H9 (cell line): ENCODE data around the gene TRAF7. TPM values are rescaled to one million over a fixed set of nuclear protein-coding genes. Genes with fewer than 3 reads are reported as not detected.

Experiments
- DNase-seq: peaks from one replicate; pipeline ENCODE4 v3.0.0-alpha.2; 2017
- H2AFZ ChIP-seq: one replicate; pipeline ENCODE4 v1.6.1; 2013; ENCODE audit warnings: mild to moderate bottlenecking, low read length, control low read depth, moderate library complexity
- H2AK5ac ChIP-seq: 2 replicates; pipeline ENCODE4 v1.6.1; 2013; ENCODE audit warnings: low read length, control low read depth, mixed read lengths; ENCODE audit not compliant: insufficient read length
- H2BK120ac ChIP-seq: one replicate; pipeline ENCODE4 v1.6.1; 2013; ENCODE audit warnings: low read depth, mild to moderate bottlenecking, low read length, control low read depth, inconsistent platforms; ENCODE audit not compliant: poor library complexity, severe bottlenecking
- H2BK12ac ChIP-seq: 2 replicates; pipeline ENCODE4 v1.6.1; 2013; ENCODE audit warnings: low read length, control low read depth, mixed read lengths, low read depth; ENCODE audit not compliant: insufficient read length
- H2BK15ac ChIP-seq: 2 replicates; pipeline ENCODE4 v1.6.1; 2013; ENCODE audit warnings: low read depth, low read length, control low read depth
- H2BK20ac ChIP-seq: one replicate; pipeline ENCODE4 v1.6.1; 2013; ENCODE audit warnings: low read depth, mild to moderate bottlenecking, low read length, control low read depth, inconsistent platforms; ENCODE audit not compliant: poor library complexity, severe bottlenecking
- H2BK5ac ChIP-seq: 2 replicates; pipeline ENCODE4 v1.6.1; 2013; ENCODE audit warnings: low read length, control low read depth, mixed read lengths; ENCODE audit not compliant: insufficient read length
- H3K14ac ChIP-seq: 2 replicates; pipeline ENCODE4 v1.6.1; 2013; ENCODE audit warnings: low read length, control low read depth; ENCODE audit not compliant: insufficient read depth
- H3K18ac ChIP-seq: 2 replicates; pipeline ENCODE4 v1.6.1; 2013; ENCODE audit warnings: low read depth, mild to moderate bottlenecking, mixed read lengths, low read length, control low read depth; ENCODE audit not compliant: insufficient read length
- H3K23ac ChIP-seq: 2 replicates; pipeline ENCODE4 v1.6.1; 2013; ENCODE audit warnings: low read length, control low read depth, mixed read lengths, low read depth; ENCODE audit not compliant: insufficient read length
- H3K23me2 ChIP-seq: 2 replicates; pipeline ENCODE4 v1.6.1; 2013; ENCODE audit warnings: low read depth, mild to moderate bottlenecking, mixed read lengths, low read length, control low read depth; ENCODE audit not compliant: insufficient read length, poor library complexity, severe bottlenecking
- H3K27ac ChIP-seq: 2 replicates; pipeline ENCODE4 v1.5.1; 2013; ENCODE audit warnings: low read length, control low read depth, mixed read lengths, low read depth; ENCODE audit not compliant: insufficient read length
- H3K27me3 ChIP-seq: 2 replicates; pipeline ENCODE4 v1.6.1; 2013; ENCODE audit warnings: low read length, control low read depth, inconsistent platforms; ENCODE audit not compliant: insufficient read depth
- H3K4ac ChIP-seq: 2 replicates; pipeline ENCODE4 v1.6.1; 2013; ENCODE audit warnings: low read depth, mild to moderate bottlenecking, control low read depth, inconsistent platforms, low read length, moderate library complexity
- H3K4me1 ChIP-seq: 2 replicates; pipeline ENCODE4 v1.6.1; 2013; ENCODE audit warnings: low read length, control low read depth, inconsistent platforms; ENCODE audit not compliant: insufficient read depth
- H3K4me2 ChIP-seq: 2 replicates; pipeline ENCODE4 v1.6.1; 2013; ENCODE audit warnings: low read length, control low read depth, mixed read lengths; ENCODE audit not compliant: insufficient read length, insufficient read depth
- H3K56ac ChIP-seq: 2 replicates; pipeline ENCODE4 v1.6.1; 2013; ENCODE audit warnings: low read depth, mild to moderate bottlenecking, mixed read lengths, low read length, control low read depth; ENCODE audit not compliant: insufficient read length
- H3K79me1 ChIP-seq: 2 replicates; pipeline ENCODE4 v1.6.1; 2013; ENCODE audit warnings: low read depth, mild to moderate bottlenecking, moderate library complexity, low read length, control low read depth, inconsistent platforms; ENCODE audit not compliant: insufficient read depth, poor library complexity, severe bottlenecking
- H3K79me2 ChIP-seq: 2 replicates; pipeline ENCODE4 v1.6.1; 2013; ENCODE audit warnings: low read length, control low read depth, inconsistent platforms; ENCODE audit not compliant: insufficient read depth
- H3K9ac ChIP-seq: 2 replicates; pipeline ENCODE4 v1.6.1; 2013; ENCODE audit warnings: low read length, control low read depth, mixed read lengths; ENCODE audit not compliant: insufficient read length; ENCODE audit errors: extremely low read depth
- H3K9me3 ChIP-seq: one replicate; pipeline ENCODE4 v1.6.1; 2013; ENCODE audit warnings: low read depth, low read length, inconsistent platforms; ENCODE audit not compliant: control insufficient read depth
- H3T11ph ChIP-seq: one replicate; pipeline ENCODE4 v1.6.1; 2013; ENCODE audit warnings: mild to moderate bottlenecking, low read length, control low read depth, inconsistent platforms
- H4K20me1 ChIP-seq: one replicate; pipeline ENCODE4 v1.6.1; 2013; ENCODE audit not compliant: control insufficient read depth, insufficient read length, insufficient read depth
- H4K5ac ChIP-seq: 2 replicates; pipeline ENCODE4 v1.6.1; 2013; ENCODE audit warnings: low read depth, mild to moderate bottlenecking, mixed read lengths, low read length, control low read depth; ENCODE audit not compliant: insufficient read length
- H4K8ac ChIP-seq: replicated peaks from 2 replicates; pipeline ENCODE4 v1.6.1; 2013; ENCODE audit warnings: low read length, control low read depth, mixed read lengths, low read depth; ENCODE audit not compliant: insufficient read length
- H4K91ac ChIP-seq: 2 replicates; pipeline ENCODE4 v1.6.1; 2013; ENCODE audit warnings: low read depth, mild to moderate bottlenecking, moderate library complexity, mixed read lengths, low read length, control low read depth; ENCODE audit not compliant: insufficient read length
- H3K27ac Mint-ChIP-seq, 3 experiments: 2 replicates in 2 of 3; 3 replicates in 1 of 3; pipeline ENCODE4 v1.8.0; 2020 to 2021; ENCODE audit warnings: mixed read lengths in 3 of 3, mild to moderate bottlenecking in 1 of 3, moderate library complexity in 1 of 3
- H3K27me3 Mint-ChIP-seq: 2 replicates; pipeline ENCODE4 v1.8.0; 2021; ENCODE audit warnings: low read depth, mild to moderate bottlenecking, moderate library complexity, mixed read lengths
- H3K36me3 Mint-ChIP-seq, 3 experiments: 2 replicates in 2 of 3; 3 replicates in 1 of 3; pipeline ENCODE4 v1.8.0; 2020 to 2021; ENCODE audit warnings: low read depth in 3 of 3, mixed read lengths in 3 of 3; ENCODE audit not compliant: insufficient read depth in 1 of 3
- H3K4me1 Mint-ChIP-seq, 2 experiments: 2 replicates each; pipeline ENCODE4 v1.8.0; 2020; ENCODE audit warnings: mixed read lengths in 2 of 2
- H3K4me3 Mint-ChIP-seq, 2 experiments: 2 replicates in 1 of 2; 3 replicates in 1 of 2; pipeline ENCODE4 v1.8.0; 2020 to 2021; ENCODE audit warnings: mild to moderate bottlenecking in 2 of 2, mixed read lengths in 2 of 2, moderate library complexity in 1 of 2
- H3K9me3 Mint-ChIP-seq, 2 experiments: 2 replicates in 1 of 2; 3 replicates in 1 of 2; pipeline ENCODE4 v1.8.0; 2020; ENCODE audit warnings: mild to moderate bottlenecking in 2 of 2, mixed read lengths in 2 of 2, moderate library complexity in 1 of 2
- CTCF ChIP-seq: fragments of 200-600 bp; sonication (generic); conservative IDR thresholded peaks from 3 replicates; pipeline ENCODE4 v1.8.0; 2021; ENCODE audit warnings: antibody characterized with exemption, mild to moderate bottlenecking
- WGBS: extraction: QIAGEN DNeasy Blood & Tissue Kit; methylation state at CpG from one replicate; pipeline ENCODE4 v1.1.7; 2013; ENCODE audit warnings: missing lambda C conversion rate, low lambda C conversion rate, mixed read lengths; ENCODE audit not compliant: insufficient read length; ENCODE audit errors: extremely low coverage; 5-methylcytosine and 5-hydroxymethylcytosine counted together
- total RNA-seq: library from RNA; stranded (reverse); gene quantifications from 2 replicates; pipeline ENCODE4 v1.2.1, GENCODE V29; 2021

The TRAF7 gene
- total RNA-seq, 1 experiment from 2014 or later: 108 TPM

DNA sequence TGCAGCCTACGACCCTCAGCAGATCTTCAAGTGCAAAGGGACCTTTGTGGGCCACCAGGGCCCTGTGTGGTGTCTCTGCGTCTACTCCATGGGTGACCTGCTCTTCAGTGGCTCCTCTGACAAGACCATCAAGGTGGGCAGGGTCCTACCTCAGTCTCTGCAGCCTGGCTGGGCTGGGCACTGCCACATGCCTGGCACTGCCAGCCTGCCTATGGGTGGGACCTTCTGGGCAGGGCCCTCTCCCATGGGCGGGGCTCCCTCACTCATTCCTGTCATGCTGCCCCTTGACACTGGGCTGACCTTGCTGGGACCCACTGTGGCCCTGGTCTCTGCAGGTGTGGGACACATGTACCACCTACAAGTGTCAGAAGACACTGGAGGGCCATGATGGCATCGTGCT is 18.3 kb downstream of the TRAF7 start:
- Histone ChIP-seq H4K5ac (no peak overlapping the region), H2BK12ac (no peak overlapping the region), H3K14ac (no peak overlapping the region), H3K79me2 (no peaks in the 10 kb centered on the region), H3K79me1 (no peaks in the 10 kb centered on the region), H2AK5ac (no peak overlapping the region), H4K20me1 (peaks cover 2% of the 10 kb centered on the region), H4K8ac (no peak overlapping the region), H2AFZ (no peak overlapping the region), H2BK15ac (no peak overlapping the region), H2BK20ac (no peak overlapping the region), H3K4me2 (no peak overlapping the region), H3K56ac (no peak overlapping the region), H3K4ac (no peak overlapping the region), H3K18ac (no peak overlapping the region), H2BK120ac (no peak overlapping the region), H4K91ac (no peak overlapping the region), H3K27ac (no peak overlapping the region), H3K23ac (no peak overlapping the region), H3K4me1 (no peaks in the 10 kb centered on the region), H3K27me3 (no peaks in the 10 kb centered on the region), H3K9ac (no peak overlapping the region), H3T11ph (no peak overlapping the region), H3K23me2 (peaks cover 4% of the 10 kb centered on the region), H3K9me3 (no peaks in the 10 kb centered on the region), H2BK5ac (no peak overlapping the region)
- Mint-ChIP-seq H3K36me3 (peaks cover 11 to 44% (median 41%) of the 10 kb centered on the region in 3 experiments), H3K9me3 (no peaks in the 10 kb centered on the region), H3K4me3 (no peak overlapping the region; a peak in 1 of 5 replicates), H3K27me3 (no peaks in the 10 kb centered on the region), H3K4me1 (no peaks in the 10 kb centered on the region), H3K27ac (no peak overlapping the region)
- WGBS: no CpG with 5 or more reads among the region's 4 CpGs
- TF ChIP-seq CTCF: no peak
- DNase-seq: no peak
